IPS DF 6.9 (cell line): ENCODE measurements around the gene EOMES.
A peak's percentile ranks its signal among the peaks of the same experiment; 100 is the strongest.
"Not testable (repeated sequence)": the region's sequence is repeated elsewhere in the genome, so short reads cannot be mapped to it uniquely, and the experiment has no call there.

Source experiments
- DNase-seq: peaks from one replicate; pipeline ENCODE4 v3.0.0-alpha.2; 2013; ENCODE audit warnings: low read depth, low spot score
- H3K27ac ChIP-seq: one replicate; pipeline ENCODE4 v1.5.1; 2013; ENCODE audit warnings: low read length, control low read depth
- H3K27me3 ChIP-seq: 2 replicates; pipeline ENCODE4 v1.6.1; 2013; ENCODE audit warnings: mild to moderate bottlenecking, low read length; ENCODE audit not compliant: control insufficient read depth, insufficient read depth
- H3K36me3 ChIP-seq: 2 replicates; pipeline ENCODE4 v1.6.1; 2013; ENCODE audit warnings: low read length; ENCODE audit not compliant: control insufficient read depth, insufficient read depth
- H3K4me1 ChIP-seq: 2 replicates; pipeline ENCODE4 v1.6.1; 2013; ENCODE audit warnings: low read length; ENCODE audit not compliant: control insufficient read depth, insufficient read depth
- H3K4me3 ChIP-seq: 2 replicates; pipeline ENCODE4 v1.5.1; 2013; ENCODE audit warnings: mild to moderate bottlenecking, low read length
- H3K9me3 ChIP-seq: 2 replicates; pipeline ENCODE4 v1.6.1; 2013; ENCODE audit warnings: low read length, inconsistent platforms; ENCODE audit not compliant: control insufficient read depth, insufficient read depth
- WGBS: extraction: QIAGEN DNeasy Blood & Tissue Kit; methylation state at CpG from one replicate; pipeline ENCODE4 v1.1.7; 2013; ENCODE audit warnings: mixed read lengths, missing lambda C conversion rate; ENCODE audit not compliant: insufficient read length, insufficient coverage; 5-methylcytosine and 5-hydroxymethylcytosine counted together

The EOMES gene

DNA sequence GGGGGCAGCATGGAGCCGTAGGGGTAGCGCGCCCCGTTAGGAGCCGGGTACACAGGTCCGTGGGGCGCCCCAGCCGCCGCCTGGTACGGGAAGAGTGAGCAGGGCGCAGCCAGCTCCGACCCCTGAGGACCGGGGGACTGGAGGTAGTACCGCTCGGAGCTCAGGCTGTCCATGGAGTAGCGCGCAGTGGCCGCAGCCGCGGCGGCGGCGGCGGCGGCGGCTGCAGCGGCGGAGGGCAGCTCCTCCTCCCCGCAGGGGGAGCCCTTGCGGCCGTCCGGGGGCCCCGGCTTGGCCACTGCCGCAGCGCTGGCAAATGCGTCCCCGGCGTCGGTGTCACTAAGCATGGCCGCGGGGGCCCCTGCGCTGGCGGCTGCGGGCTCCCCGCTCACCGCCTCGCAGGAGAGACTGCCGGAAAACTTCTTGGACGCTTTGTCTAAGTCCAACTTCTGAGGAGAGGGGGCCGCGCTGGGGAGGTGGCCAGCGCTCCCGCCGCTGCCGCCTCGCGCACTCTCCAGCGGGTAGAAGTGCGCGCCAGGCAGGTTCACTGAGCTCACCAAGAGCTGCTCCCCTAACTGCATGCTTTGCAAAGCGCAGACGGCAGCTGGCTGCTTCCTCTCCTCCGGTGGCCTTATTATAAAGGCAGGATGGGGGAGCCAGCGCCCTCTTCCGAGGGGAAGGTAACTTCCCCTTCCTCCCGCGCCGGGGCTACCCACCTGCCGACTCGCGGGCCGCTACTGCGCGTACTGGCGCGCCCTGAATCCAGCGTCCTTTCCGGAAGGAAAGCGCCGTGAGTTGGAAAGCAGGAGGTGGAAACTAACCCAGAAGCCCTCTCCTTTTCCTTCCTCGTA lies at the start of gene EOMES:
TSS of gene EOMES (minus strand) at position 607 of the 848 bp plus-strand sequence. CDS start at position 578, 29 bp downstream.
- no peak for DNase-seq
- H3K4me1 ChIP-seq = peaks cover 3% of the 10 kb centered on the region
- H3K4me3 ChIP-seq = peak within 1 kb of the TSS; percentile 53; the same call in 1 of the 2 replicates
- no CpG with 5 or more reads among the region's 81 CpGs for WGBS
- H3K27me3 ChIP-seq = peaks cover 76% of the 10 kb centered on the region
- H3K36me3 ChIP-seq = no peaks in the 10 kb centered on the region
- no peaks in the 10 kb centered on the region for H3K9me3 ChIP-seq
- no peak within 1 kb of the TSS for H3K27ac ChIP-seq

DNA sequence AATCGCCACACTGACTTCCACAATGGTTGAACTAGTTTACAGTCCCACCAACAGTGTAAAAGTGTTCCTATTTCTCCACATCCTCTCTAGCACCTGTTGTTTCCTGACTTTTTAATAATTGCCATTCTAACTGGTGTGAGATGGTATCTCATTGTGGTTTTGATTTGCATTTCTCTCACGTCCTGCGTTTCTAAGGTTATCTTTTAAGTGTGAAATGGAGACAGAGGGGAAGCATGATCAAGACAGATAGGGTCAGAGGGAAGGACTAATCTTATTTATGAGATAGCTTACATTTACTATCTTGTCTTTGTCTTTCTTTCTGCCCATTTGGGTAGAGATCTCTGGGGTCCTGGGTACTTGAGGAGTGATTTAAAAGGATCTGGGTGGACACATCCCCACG lies 48.3 kb upstream of the EOMES start:
- H3K27ac ChIP-seq, DNase-seq, H3K9me3 ChIP-seq, H3K36me3 ChIP-seq, H3K4me1 ChIP-seq, H3K4me3 ChIP-seq, H3K27me3 ChIP-seq: not testable (repeated sequence)
- no CpG with 5 or more reads among the region's 4 CpGs for WGBS

DNA sequence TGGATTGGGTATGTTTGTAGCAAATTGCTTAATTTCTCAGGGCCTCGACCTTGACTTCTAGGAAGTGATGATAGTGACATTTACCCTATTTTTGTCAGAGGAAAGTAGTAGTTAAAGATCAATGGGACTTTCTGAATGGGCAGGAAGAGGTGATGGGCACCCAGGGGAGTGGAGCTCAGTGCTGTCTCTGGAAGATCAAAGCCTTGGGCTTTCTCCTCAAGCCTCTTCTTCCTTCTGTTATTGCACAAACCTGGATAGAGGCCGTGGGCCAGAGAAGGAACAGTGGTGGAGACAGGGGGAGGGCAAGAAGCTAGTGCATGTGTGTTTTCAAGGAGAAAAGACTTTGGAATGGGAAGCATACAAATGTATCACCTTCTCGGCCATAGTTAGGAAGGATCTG lies 44.9 kb upstream of the EOMES start:
- H3K27ac ChIP-seq = no peak overlapping the region
- H3K36me3 ChIP-seq = no peaks in the 10 kb centered on the region
- H3K27me3 ChIP-seq = no peaks in the 10 kb centered on the region
- H3K9me3 ChIP-seq = no peaks in the 10 kb centered on the region
- H3K4me1 ChIP-seq = no peaks in the 10 kb centered on the region; the same call in 1 of the 2 replicates
- H3K4me3 ChIP-seq = no peak overlapping the region
- DNase-seq = no peak
- no CpG with 5 or more reads among the region's 3 CpGs for WGBS

DNA sequence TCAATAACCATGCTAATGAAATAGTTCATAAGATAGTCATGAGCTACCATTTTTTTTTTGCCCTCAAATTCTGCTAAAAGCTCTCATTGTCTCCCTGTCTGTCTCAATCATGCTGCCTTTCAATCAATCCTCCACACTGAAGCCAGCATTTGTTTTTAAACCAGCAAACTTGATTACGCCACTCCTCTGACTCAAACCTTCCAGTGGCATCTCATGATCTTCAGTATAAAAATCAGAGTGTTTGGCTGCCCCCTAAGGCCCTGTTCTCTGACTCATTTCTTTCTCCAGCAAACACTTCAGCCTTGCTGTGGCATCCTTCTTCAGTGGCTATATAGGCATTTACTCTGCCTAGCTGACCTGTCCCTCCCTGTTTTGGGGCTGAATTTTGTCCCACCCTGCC lies 36.0 kb upstream of the EOMES start:
- no peak for DNase-seq
- H3K9me3 ChIP-seq = no peaks in the 10 kb centered on the region
- no peaks in the 10 kb centered on the region for H3K36me3 ChIP-seq
- H3K27ac ChIP-seq = no peak overlapping the region
- no peak overlapping the region for H3K4me3 ChIP-seq
- no CpG with 5 or more reads among the region's 1 CpG for WGBS
- no peaks in the 10 kb centered on the region for H3K27me3 ChIP-seq
- no peaks in the 10 kb centered on the region for H3K4me1 ChIP-seq

DNA sequence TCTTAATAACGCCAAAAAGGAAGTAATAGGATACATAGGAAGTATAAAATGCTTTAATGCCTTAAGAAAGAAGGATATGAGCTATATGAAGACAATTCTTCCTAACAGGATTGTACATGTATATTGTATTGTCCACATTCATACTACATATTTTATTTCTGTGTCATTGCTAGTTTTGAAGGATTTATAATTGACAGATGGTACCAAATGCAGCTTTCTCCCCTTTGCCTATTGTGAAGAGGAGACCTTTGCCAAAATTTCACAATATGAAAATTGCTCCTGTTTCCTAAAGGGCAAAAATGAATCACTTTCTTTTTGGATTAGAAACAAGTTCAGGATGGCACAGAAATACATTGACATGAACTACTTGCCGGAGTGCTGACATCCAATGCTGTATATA lies 34.8 kb upstream of the EOMES start:
- WGBS = no CpG with 5 or more reads among the region's 2 CpGs
- DNase-seq = no peak

DNA sequence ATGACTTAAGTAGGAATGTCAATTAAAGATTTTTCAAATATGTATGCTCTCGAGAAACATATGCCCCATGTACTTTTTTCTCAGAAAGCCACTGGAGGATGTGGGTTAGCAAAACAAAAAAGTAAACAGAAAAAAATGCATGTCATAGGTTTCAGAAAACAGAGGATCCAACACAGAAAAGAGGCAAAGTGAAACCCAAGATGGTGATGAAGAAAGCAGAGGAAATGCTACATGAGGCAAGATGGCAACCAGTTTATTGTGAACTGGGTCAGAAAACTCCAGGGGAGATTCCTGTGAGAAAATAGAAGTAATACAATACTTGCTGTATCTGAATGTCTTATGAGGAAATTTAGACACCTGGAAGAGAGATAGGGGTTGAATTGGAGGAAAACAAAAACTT lies 30.8 kb upstream of the EOMES start:
- Histone ChIP-seq H3K4me1 (no peaks in the 10 kb centered on the region), H3K9me3 (no peaks in the 10 kb centered on the region), H3K27me3 (no peaks in the 10 kb centered on the region), H3K4me3 (no peak overlapping the region), H3K36me3 (no peaks in the 10 kb centered on the region), H3K27ac (no peak overlapping the region)
- DNase-seq = no peak
- WGBS = no CpG with 5 or more reads among the region's 1 CpG

More for the DNA sequence above, 34.8 kb upstream of the EOMES start:
- Histone ChIP-seq H3K36me3 (no peaks in the 10 kb centered on the region), H3K4me1 (no peaks in the 10 kb centered on the region), H3K27ac (no peak overlapping the region), H3K4me3 (no peak overlapping the region), H3K9me3 (no peaks in the 10 kb centered on the region), H3K27me3 (no peaks in the 10 kb centered on the region)

DNA sequence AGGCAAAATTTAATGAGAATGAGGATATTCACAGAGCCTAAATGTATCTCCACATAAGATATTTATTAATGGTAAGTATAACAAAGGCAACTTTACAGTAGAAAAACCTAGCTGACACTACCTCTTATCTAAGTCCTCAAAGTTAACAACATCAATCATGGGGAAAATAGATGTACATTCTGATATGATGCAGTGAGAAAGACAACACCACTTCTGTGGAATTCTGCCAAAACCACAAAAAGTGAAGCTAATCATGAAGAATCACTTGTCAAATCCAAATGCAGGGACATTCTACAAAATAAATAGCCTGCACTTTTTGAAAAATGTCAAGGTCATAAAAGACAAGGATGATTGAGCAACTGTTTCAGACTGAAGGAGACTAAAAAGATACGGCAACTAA lies 27.5 kb upstream of the EOMES start:
- WGBS = no CpG with 5 or more reads among the region's 1 CpG
- Histone ChIP-seq H3K27ac (no peak overlapping the region), H3K27me3 (no peaks in the 10 kb centered on the region), H3K4me1 (no peaks in the 10 kb centered on the region), H3K36me3 (no peaks in the 10 kb centered on the region), H3K4me3 (no peak overlapping the region), H3K9me3 (no peaks in the 10 kb centered on the region)
- no peak for DNase-seq

DNA sequence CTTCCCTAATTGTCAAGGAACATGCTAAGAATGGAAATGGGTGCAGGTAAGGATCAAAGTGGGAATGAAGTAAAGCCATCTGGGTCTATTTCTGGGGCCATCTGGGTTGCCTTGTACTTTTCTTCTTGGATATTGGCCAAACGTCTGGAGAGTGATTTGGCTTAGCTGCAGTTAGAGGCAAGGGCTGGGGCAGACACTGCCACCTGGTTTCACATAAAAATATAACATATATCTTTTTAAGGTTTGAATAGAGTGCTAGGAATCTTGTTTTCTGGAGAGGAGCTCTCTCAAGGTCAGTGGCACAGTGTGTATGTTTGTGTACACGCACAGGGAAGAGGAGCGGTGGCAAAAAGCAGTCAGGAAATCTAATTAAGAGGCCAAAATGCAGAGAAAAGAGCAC lies 24.7 kb upstream of the EOMES start:
- no peaks in the 10 kb centered on the region for H3K9me3 ChIP-seq
- no peaks in the 10 kb centered on the region for H3K27me3 ChIP-seq
- WGBS = no CpG with 5 or more reads among the region's 3 CpGs
- no peak overlapping the region for H3K27ac ChIP-seq
- H3K36me3 ChIP-seq = no peaks in the 10 kb centered on the region
- no peak for DNase-seq
- H3K4me3 ChIP-seq = no peak overlapping the region
- no peaks in the 10 kb centered on the region; the same call in 1 of the 2 replicates for H3K4me1 ChIP-seq

DNA sequence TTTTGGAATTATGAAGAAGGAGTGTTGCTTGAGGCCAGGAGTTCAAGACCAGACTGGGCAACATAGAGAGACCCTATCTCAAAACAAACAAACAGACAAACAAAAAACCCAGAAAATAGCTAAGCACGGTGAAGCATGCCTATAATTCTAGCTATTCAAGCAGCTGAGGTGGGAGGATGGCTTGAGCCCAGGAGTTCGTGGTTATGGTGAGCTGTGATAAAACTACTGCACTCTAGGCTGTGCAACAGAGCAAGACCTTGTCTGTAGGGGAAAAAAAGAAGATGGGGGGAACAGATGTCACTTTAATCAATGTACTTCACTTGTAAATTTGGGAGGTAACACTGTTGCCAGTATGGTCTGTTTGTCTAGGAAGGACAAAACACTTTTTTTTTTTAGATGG lies 18.7 kb upstream of the EOMES start:
- Histone ChIP-seq H3K27me3 (no peaks in the 10 kb centered on the region), H3K9me3 (no peaks in the 10 kb centered on the region), H3K4me3 (no peak overlapping the region), H3K27ac (no peak overlapping the region), H3K36me3 (no peaks in the 10 kb centered on the region), H3K4me1 (no peaks in the 10 kb centered on the region; the same call in 1 of the 2 replicates)
- WGBS = no CpG with 5 or more reads among the region's 2 CpGs
- DNase-seq = no peak

DNA sequence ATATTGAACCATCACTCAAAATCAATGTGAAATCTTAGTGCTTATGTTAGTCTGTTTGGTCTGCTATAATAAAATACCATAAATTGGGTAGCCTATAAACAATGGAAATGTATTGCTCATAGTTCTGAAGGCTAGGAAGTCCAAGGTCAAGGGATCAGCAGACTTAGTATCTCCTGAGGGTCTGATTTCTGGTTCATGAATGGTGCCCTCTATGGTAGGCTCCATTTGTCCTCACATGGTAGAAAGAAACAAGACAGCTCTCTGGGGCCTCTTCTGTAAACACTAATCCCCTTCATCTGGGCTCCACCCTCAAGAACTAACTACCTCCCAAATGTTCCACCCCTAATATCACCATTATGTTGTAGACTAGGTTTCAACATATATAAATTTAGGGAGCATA lies 15.0 kb upstream of the EOMES start:
- Histone ChIP-seq H3K9me3 (no peaks in the 10 kb centered on the region), H3K27me3 (peaks cover 5% of the 10 kb centered on the region), H3K4me3 (no peak overlapping the region), H3K4me1 (no peaks in the 10 kb centered on the region), H3K27ac (no peak overlapping the region), H3K36me3 (no peaks in the 10 kb centered on the region)
- no peak for DNase-seq
